ENCODE results near the gene TNFRSF19. TPM values are rescaled to one million over a fixed set of nuclear protein-coding genes. Genes with fewer than 3 reads are reported as not detected.

TNFRSF19 gene
- total and polyA plus RNA-seq, 2 of the 13 experiments (the other 11 are each of a cell fraction or from before 2014, with no cell fraction given), result 75.3 to 77.7 TPM

DNA sequence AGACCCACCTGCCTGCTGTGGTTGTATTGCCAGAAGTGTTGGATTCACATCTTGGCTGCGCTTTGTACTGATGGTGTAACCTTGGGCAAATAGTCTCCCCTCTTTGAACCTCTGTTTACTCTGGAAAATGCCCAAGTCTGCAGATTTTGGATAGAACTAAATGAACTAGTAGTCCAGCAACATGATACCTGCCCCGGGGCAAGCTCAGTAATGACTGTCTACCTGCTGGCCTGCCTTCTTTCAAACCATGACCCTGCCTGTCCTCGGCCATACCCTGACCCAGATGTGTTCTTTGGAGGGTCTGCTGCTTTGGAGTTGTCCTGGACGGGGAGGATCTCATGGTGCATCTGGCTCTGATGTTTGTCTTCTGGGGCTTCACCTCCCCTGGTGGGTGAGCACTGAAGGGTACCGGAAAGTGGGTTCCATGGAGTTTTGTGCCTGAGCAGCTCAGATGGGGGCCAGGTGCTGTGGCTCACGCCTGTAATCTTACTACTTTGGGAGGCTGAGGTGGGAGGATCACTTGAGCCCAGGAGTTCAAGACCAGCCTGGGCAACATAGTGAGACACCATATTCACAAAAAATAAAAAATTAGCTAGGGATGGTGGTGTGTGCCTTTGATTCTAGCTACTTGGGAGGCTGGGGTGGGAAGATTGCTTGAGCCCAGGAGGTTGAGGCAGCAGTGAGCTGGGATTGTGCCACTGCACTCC is 59.5 kb downstream of the TNFRSF19 start (continued):
- TF ChIP-seq ERF (CRISPR knock-in tag; IDR thresholded peaks at IDR 0.05), result peak; percentile 53; the same call in 1 of the 2 replicates
- TF ChIP-seq, protein P1, sequence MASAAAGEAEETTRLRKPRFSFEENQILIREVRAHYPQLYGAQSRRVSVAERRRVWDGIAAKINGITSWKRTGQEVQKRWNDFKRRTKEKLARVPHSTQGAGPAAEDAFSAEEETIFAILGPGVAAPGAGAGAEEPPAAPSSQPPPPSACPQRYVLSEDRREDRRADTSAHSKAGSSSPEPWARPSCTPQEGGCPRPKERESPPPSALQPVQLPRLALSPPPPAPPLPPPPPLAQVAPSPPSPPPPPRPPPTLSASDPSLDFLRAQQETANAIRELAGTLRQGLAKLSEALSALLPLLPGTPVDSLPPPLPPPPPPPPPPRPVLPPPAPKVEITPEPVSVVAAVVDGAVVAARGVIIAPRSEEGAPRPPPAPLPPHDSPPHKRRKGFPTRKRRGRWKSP (CRISPR knock-in tag; IDR thresholded peaks at IDR 0.05), result no peak
- peak; percentile 60; the same call in 1 of the 2 replicates for TF ChIP-seq ZNF564 (CRISPR knock-in tag; IDR thresholded peaks at IDR 0.05)
- TF ChIP-seq ZNF256 (CRISPR knock-in tag; conservative IDR thresholded peaks at IDR 0.05), result no peak
- TF ChIP-seq ZNF550 (CRISPR knock-in tag; IDR thresholded peaks at IDR 0.05; ENCODE audit: borderline replicate concordance), result no peak
- TF ChIP-seq, protein P2, sequence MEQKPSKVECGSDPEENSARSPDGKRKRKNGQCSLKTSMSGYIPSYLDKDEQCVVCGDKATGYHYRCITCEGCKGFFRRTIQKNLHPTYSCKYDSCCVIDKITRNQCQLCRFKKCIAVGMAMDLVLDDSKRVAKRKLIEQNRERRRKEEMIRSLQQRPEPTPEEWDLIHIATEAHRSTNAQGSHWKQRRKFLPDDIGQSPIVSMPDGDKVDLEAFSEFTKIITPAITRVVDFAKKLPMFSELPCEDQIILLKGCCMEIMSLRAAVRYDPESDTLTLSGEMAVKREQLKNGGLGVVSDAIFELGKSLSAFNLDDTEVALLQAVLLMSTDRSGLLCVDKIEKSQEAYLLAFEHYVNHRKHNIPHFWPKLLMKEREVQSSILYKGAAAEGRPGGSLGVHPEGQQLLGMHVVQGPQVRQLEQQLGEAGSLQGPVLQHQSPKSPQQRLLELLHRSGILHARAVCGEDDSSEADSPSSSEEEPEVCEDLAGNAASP (CRISPR knock-in tag; IDR thresholded peaks at IDR 0.05; ENCODE audit: borderline replicate concordance), result peak; percentile 82; the same call in 1 of the 2 replicates
- TF ChIP-seq, protein P3, sequence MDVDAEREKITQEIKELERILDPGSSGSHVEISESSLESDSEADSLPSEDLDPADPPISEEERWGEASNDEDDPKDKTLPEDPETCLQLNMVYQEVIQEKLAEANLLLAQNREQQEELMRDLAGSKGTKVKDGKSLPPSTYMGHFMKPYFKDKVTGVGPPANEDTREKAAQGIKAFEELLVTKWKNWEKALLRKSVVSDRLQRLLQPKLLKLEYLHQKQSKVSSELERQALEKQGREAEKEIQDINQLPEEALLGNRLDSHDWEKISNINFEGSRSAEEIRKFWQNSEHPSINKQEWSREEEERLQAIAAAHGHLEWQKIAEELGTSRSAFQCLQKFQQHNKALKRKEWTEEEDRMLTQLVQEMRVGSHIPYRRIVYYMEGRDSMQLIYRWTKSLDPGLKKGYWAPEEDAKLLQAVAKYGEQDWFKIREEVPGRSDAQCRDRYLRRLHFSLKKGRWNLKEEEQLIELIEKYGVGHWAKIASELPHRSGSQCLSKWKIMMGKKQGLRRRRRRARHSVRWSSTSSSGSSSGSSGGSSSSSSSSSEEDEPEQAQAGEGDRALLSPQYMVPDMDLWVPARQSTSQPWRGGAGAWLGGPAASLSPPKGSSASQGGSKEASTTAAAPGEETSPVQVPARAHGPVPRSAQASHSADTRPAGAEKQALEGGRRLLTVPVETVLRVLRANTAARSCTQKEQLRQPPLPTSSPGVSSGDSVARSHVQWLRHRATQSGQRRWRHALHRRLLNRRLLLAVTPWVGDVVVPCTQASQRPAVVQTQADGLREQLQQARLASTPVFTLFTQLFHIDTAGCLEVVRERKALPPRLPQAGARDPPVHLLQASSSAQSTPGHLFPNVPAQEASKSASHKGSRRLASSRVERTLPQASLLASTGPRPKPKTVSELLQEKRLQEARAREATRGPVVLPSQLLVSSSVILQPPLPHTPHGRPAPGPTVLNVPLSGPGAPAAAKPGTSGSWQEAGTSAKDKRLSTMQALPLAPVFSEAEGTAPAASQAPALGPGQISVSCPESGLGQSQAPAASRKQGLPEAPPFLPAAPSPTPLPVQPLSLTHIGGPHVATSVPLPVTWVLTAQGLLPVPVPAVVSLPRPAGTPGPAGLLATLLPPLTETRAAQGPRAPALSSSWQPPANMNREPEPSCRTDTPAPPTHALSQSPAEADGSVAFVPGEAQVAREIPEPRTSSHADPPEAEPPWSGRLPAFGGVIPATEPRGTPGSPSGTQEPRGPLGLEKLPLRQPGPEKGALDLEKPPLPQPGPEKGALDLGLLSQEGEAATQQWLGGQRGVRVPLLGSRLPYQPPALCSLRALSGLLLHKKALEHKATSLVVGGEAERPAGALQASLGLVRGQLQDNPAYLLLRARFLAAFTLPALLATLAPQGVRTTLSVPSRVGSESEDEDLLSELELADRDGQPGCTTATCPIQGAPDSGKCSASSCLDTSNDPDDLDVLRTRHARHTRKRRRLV (CRISPR knock-in tag; IDR thresholded peaks at IDR 0.05), result no peak
- TF ChIP-seq, protein P4, sequence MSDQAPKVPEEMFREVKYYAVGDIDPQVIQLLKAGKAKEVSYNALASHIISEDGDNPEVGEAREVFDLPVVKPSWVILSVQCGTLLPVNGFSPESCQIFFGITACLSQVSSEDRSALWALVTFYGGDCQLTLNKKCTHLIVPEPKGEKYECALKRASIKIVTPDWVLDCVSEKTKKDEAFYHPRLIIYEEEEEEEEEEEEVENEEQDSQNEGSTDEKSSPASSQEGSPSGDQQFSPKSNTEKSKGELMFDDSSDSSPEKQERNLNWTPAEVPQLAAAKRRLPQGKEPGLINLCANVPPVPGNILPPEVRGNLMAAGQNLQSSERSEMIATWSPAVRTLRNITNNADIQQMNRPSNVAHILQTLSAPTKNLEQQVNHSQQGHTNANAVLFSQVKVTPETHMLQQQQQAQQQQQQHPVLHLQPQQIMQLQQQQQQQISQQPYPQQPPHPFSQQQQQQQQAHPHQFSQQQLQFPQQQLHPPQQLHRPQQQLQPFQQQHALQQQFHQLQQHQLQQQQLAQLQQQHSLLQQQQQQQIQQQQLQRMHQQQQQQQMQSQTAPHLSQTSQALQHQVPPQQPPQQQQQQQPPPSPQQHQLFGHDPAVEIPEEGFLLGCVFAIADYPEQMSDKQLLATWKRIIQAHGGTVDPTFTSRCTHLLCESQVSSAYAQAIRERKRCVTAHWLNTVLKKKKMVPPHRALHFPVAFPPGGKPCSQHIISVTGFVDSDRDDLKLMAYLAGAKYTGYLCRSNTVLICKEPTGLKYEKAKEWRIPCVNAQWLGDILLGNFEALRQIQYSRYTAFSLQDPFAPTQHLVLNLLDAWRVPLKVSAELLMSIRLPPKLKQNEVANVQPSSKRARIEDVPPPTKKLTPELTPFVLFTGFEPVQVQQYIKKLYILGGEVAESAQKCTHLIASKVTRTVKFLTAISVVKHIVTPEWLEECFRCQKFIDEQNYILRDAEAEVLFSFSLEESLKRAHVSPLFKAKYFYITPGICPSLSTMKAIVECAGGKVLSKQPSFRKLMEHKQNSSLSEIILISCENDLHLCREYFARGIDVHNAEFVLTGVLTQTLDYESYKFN (CRISPR knock-in tag; conservative IDR thresholded peaks at IDR 0.05), result peak; percentile 89
- no peak for TF ChIP-seq ZNF451 (CRISPR knock-in tag; IDR thresholded peaks at IDR 0.05)
- no peak for TF ChIP-seq ZNF766 (CRISPR knock-in tag; IDR thresholded peaks at IDR 0.05; ENCODE audit: borderline replicate concordance)
- TF ChIP-seq HDAC6 (IDR thresholded peaks at IDR 0.05; ENCODE audit: low read depth, low read length), result no peak
- TF ChIP-seq IRF2 (CRISPR knock-in tag; IDR thresholded peaks at IDR 0.05), result peak; percentile 77
- TF ChIP-seq NCOA2 (CRISPR knock-in tag; IDR thresholded peaks at IDR 0.05), result peak; percentile 94
- no peak for TF ChIP-seq ATF1 (CRISPR knock-in tag; IDR thresholded peaks at IDR 0.05)
- TF ChIP-seq, protein P5, sequence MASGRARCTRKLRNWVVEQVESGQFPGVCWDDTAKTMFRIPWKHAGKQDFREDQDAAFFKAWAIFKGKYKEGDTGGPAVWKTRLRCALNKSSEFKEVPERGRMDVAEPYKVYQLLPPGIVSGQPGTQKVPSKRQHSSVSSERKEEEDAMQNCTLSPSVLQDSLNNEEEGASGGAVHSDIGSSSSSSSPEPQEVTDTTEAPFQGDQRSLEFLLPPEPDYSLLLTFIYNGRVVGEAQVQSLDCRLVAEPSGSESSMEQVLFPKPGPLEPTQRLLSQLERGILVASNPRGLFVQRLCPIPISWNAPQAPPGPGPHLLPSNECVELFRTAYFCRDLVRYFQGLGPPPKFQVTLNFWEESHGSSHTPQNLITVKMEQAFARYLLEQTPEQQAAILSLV (CRISPR knock-in tag; IDR thresholded peaks at IDR 0.05; ENCODE audit: borderline replicate concordance), result peak; percentile 20; the same call in 1 of the 2 replicates
- no peak for TF ChIP-seq EHMT2 (IDR thresholded peaks at IDR 0.05; ENCODE audit: borderline replicate concordance, low read depth, low read length)
